Spleen (tissue), 7 donors: Measurements from ENCODE around the gene PPP1R3C.

Experiments used
- CTCF ChIP-seq, 11 experiments: fragments of 200-600 bp in 7 of 11; fragments of 450-650 bp in 4 of 11; sonication (generic) in 4 of 11; IDR thresholded peaks in 8 of 11; conservative IDR thresholded peaks in 3 of 11; 1 replicate in 7 of 11; 2 replicates in 4 of 11; pipeline versions ENCODE4 v1.4.0 to v1.8.0; 2016 to 2021; ENCODE audit warnings: antibody characterized with exemption in 11 of 11, inconsistent platforms in 4 of 11, mild to moderate bottlenecking in 1 of 11
- POLR2A ChIP-seq, 3 donors: fragments of 450-650 bp; IDR thresholded peaks; one replicate each; pipeline ENCODE4 v1.5.1; 2017; ENCODE audit warnings: antibody characterized with exemption in 3 of 3, mild to moderate bottlenecking in 1 of 3
- donor health status: DM: no; HTN: no; CAD: no; lungs with moderate emphysema.
- donor health status: DM: no; HTN: no; CAD: no.
- donor health status: DM: no; HTN: no; CAD: no.

- TF ChIP-seq CTCF (IDR thresholded peaks at IDR 0.05 in 8 of 11, conservative IDR thresholded peaks at IDR 0.05 in 3 of 11) (no peak), POLR2A (IDR thresholded peaks at IDR 0.05) (no peak)
These were observed 48.7 kb upstream of the PPP1R3C start for GRCh38 chr10:91681361-91682276.
